Measurements from ENCODE around the gene CSPG5. TPM values are rescaled to one million over a fixed set of nuclear protein-coding genes. Genes with fewer than 3 reads are reported as not detected.

Gene CSPG5
- 0.10 TPM for total RNA-seq

GRCh38 chr3:47578691-47579632, at the start of gene CSPG5:
Gene CSPG5 (minus strand): TSS chr3:47578865. CDS start chr3:47578693, 172 bp downstream.
- Histone ChIP-seq H3K4me1 (ENCODE audit: insufficient read depth, low read length) (peaks cover 13% of the 10 kb centered on the region), H3K27me3 (ENCODE audit: insufficient read depth, low read length) (peaks cover 35% of the 10 kb centered on the region)

GRCh38 chr3:47628426-47628825, 49.8 kb upstream of the CSPG5 start:
- Histone ChIP-seq H3K9me3 (ENCODE audit: low read depth, low read length) (no peaks in the 10 kb centered on the region), H3K27me3 (ENCODE audit: insufficient read depth, low read length) (no peaks in the 10 kb centered on the region), H3K4me1 (ENCODE audit: insufficient read depth, low read length) (no peaks in the 10 kb centered on the region), H3K4me3 (ENCODE audit: low read length) (no peak overlapping the region)

More at GRCh38 chr3:47578691-47579632, at the start of gene CSPG5:
- Histone ChIP-seq H3K4me3 (ENCODE audit: low read length) (peak within 1 kb of the TSS; percentile 36), H3K9me3 (ENCODE audit: low read depth, low read length) (no peaks in the 10 kb centered on the region)

- no peaks in the 10 kb centered on the region for H3K9me3 ChIP-seq (ENCODE audit: low read depth, low read length)
- no peaks in the 10 kb centered on the region for H3K27me3 ChIP-seq (ENCODE audit: insufficient read depth, low read length)
- H3K4me1 ChIP-seq (ENCODE audit: insufficient read depth, low read length) = no peaks in the 10 kb centered on the region
- H3K4me3 ChIP-seq (ENCODE audit: low read length) = no peak overlapping the region
Measured at GRCh38 chr3:47622671-47623461, 44.2 kb upstream of the CSPG5 start.

GRCh38 chr3:47617086-47618010, 38.7 kb upstream of the CSPG5 start:
- Histone ChIP-seq H3K4me3 (ENCODE audit: low read length) (no peak overlapping the region), H3K4me1 (ENCODE audit: insufficient read depth, low read length) (no peaks in the 10 kb centered on the region), H3K9me3 (ENCODE audit: low read depth, low read length) (no peaks in the 10 kb centered on the region), H3K27me3 (ENCODE audit: insufficient read depth, low read length) (no peaks in the 10 kb centered on the region)

GRCh38 chr3:47614788-47615187, 36.1 kb upstream of the CSPG5 start:
- H3K9me3 ChIP-seq (ENCODE audit: low read depth, low read length) = no peaks in the 10 kb centered on the region
- H3K4me3 ChIP-seq (ENCODE audit: low read length) = no peak overlapping the region
- H3K4me1 ChIP-seq (ENCODE audit: insufficient read depth, low read length) = no peaks in the 10 kb centered on the region
- no peaks in the 10 kb centered on the region for H3K27me3 ChIP-seq (ENCODE audit: insufficient read depth, low read length)

- Histone ChIP-seq H3K9me3 (ENCODE audit: low read depth, low read length) (no peaks in the 10 kb centered on the region), H3K4me3 (ENCODE audit: low read length) (no peak overlapping the region), H3K27me3 (ENCODE audit: insufficient read depth, low read length) (no peaks in the 10 kb centered on the region), H3K4me1 (ENCODE audit: insufficient read depth, low read length) (no peaks in the 10 kb centered on the region)
Measured at GRCh38 chr3:47613722-47614121, 35.1 kb upstream of the CSPG5 start.

- Histone ChIP-seq H3K4me3 (ENCODE audit: low read length) (no peak overlapping the region), H3K4me1 (ENCODE audit: insufficient read depth, low read length) (no peaks in the 10 kb centered on the region), H3K9me3 (ENCODE audit: low read depth, low read length) (no peaks in the 10 kb centered on the region), H3K27me3 (ENCODE audit: insufficient read depth, low read length) (no peaks in the 10 kb centered on the region)
Measured at GRCh38 chr3:47612879-47613278, 34.2 kb upstream of the CSPG5 start.

GRCh38 chr3:47612178-47612577, 33.5 kb upstream of the CSPG5 start:
- H3K9me3 ChIP-seq (ENCODE audit: low read depth, low read length) = no peaks in the 10 kb centered on the region
- H3K27me3 ChIP-seq (ENCODE audit: insufficient read depth, low read length) = no peaks in the 10 kb centered on the region
- no peak overlapping the region for H3K4me3 ChIP-seq (ENCODE audit: low read length)
- no peaks in the 10 kb centered on the region for H3K4me1 ChIP-seq (ENCODE audit: insufficient read depth, low read length)

- Histone ChIP-seq H3K4me3 (ENCODE audit: low read length) (no peak overlapping the region), H3K4me1 (ENCODE audit: insufficient read depth, low read length) (no peaks in the 10 kb centered on the region), H3K27me3 (ENCODE audit: insufficient read depth, low read length) (no peaks in the 10 kb centered on the region), H3K9me3 (ENCODE audit: low read depth, low read length) (no peaks in the 10 kb centered on the region)
Measured at GRCh38 chr3:47611576-47611975, 32.9 kb upstream of the CSPG5 start.

- H3K4me1 ChIP-seq (ENCODE audit: insufficient read depth, low read length) = no peaks in the 10 kb centered on the region
- no peak overlapping the region for H3K4me3 ChIP-seq (ENCODE audit: low read length)
- no peaks in the 10 kb centered on the region for H3K9me3 ChIP-seq (ENCODE audit: low read depth, low read length)
- no peaks in the 10 kb centered on the region for H3K27me3 ChIP-seq (ENCODE audit: insufficient read depth, low read length)
Measured at GRCh38 chr3:47610583-47610982, 31.9 kb upstream of the CSPG5 start.

GRCh38 chr3:47607335-47607734, 28.7 kb upstream of the CSPG5 start:
- Histone ChIP-seq H3K4me3 (ENCODE audit: low read length) (no peak overlapping the region), H3K4me1 (ENCODE audit: insufficient read depth, low read length) (no peaks in the 10 kb centered on the region), H3K27me3 (ENCODE audit: insufficient read depth, low read length) (no peaks in the 10 kb centered on the region), H3K9me3 (ENCODE audit: low read depth, low read length) (no peaks in the 10 kb centered on the region)

GRCh38 chr3:47606165-47606564, 27.5 kb upstream of the CSPG5 start:
- H3K4me3 ChIP-seq (ENCODE audit: low read length) = no peak overlapping the region
- H3K4me1 ChIP-seq (ENCODE audit: insufficient read depth, low read length) = no peaks in the 10 kb centered on the region
- no peaks in the 10 kb centered on the region for H3K27me3 ChIP-seq (ENCODE audit: insufficient read depth, low read length)
- H3K9me3 ChIP-seq (ENCODE audit: low read depth, low read length) = no peaks in the 10 kb centered on the region

- Histone ChIP-seq H3K4me3 (ENCODE audit: low read length) (no peak overlapping the region), H3K4me1 (ENCODE audit: insufficient read depth, low read length) (no peaks in the 10 kb centered on the region), H3K9me3 (ENCODE audit: low read depth, low read length) (no peaks in the 10 kb centered on the region), H3K27me3 (ENCODE audit: insufficient read depth, low read length) (no peaks in the 10 kb centered on the region)
Measured at GRCh38 chr3:47605652-47606051, 27.0 kb upstream of the CSPG5 start.

GRCh38 chr3:47604145-47604544, 25.5 kb upstream of the CSPG5 start:
- no peak overlapping the region for H3K4me3 ChIP-seq (ENCODE audit: low read length)
- H3K27me3 ChIP-seq (ENCODE audit: insufficient read depth, low read length) = no peaks in the 10 kb centered on the region
- no peaks in the 10 kb centered on the region for H3K9me3 ChIP-seq (ENCODE audit: low read depth, low read length)
- no peaks in the 10 kb centered on the region for H3K4me1 ChIP-seq (ENCODE audit: insufficient read depth, low read length)
